GM18951 (cell line): ENCODE results near the gene PITPNB.

Source experiments
- POLR2A ChIP-seq: IDR thresholded peaks from 4 replicates; pipeline ENCODE4 v1.6.1; 2011; ENCODE audit warnings: mild to moderate bottlenecking; ENCODE audit not compliant: insufficient read length, insufficient read depth; ENCODE audit errors: extremely low read depth
- in situ Hi-C: fragments of 300-500 bp; cut with MboI; formaldehyde crosslinking; loops from one replicate; pipeline ENCODE4 v1.12.0; 2022; ENCODE audit warnings: low sequenced_read_pairs, mixed read lengths, inconsistent platforms; ENCODE audit not compliant: unreplicated experiment

PITPNB gene

GRCh38 chr22:27867953-27868731, 50.9 kb downstream of the PITPNB start:
- in situ Hi-C loops = no loop called here
- no peak for TF ChIP-seq POLR2A

- in situ Hi-C loops = no loop called here
- no peak for TF ChIP-seq POLR2A
These were observed 51.7 kb downstream of the PITPNB start for GRCh38 chr22:27867085-27867952.

- in situ Hi-C loops = no loop called here
- TF ChIP-seq POLR2A = no peak
These were observed 52.6 kb downstream of the PITPNB start for GRCh38 chr22:27866135-27867084.

- in situ Hi-C loops = no loop called here
- no peak for TF ChIP-seq POLR2A
These were observed 53.6 kb downstream of the PITPNB start for GRCh38 chr22:27865496-27865895.

GRCh38 chr22:27863556-27863955, 55.5 kb downstream of the PITPNB start:
- TF ChIP-seq POLR2A = no peak
- in situ Hi-C loops = no loop called here

- no peak for TF ChIP-seq POLR2A
- in situ Hi-C loops = no loop called here
These were observed 56.1 kb downstream of the PITPNB start for GRCh38 chr22:27863001-27863400.

GRCh38 chr22:27859336-27859735, 59.7 kb downstream of the PITPNB start:
- in situ Hi-C loops = no loop called here
- no peak for TF ChIP-seq POLR2A

- TF ChIP-seq POLR2A = no peak
- in situ Hi-C loops = no loop called here
These were observed 60.4 kb downstream of the PITPNB start for GRCh38 chr22:27858626-27859025.

- in situ Hi-C loops = no loop called here
- TF ChIP-seq POLR2A = no peak
These were observed 61.6 kb downstream of the PITPNB start for GRCh38 chr22:27857443-27857842.

- in situ Hi-C loops = no loop called here
- TF ChIP-seq POLR2A = no peak
These were observed 62.7 kb downstream of the PITPNB start for GRCh38 chr22:27856386-27856785.

GRCh38 chr22:27853424-27853823, 65.6 kb downstream of the PITPNB start:
- in situ Hi-C loops = no loop called here
- TF ChIP-seq POLR2A = no peak

- no peak for TF ChIP-seq POLR2A
- in situ Hi-C loops = no loop called here
These were observed 66.9 kb downstream of the PITPNB start for GRCh38 chr22:27851974-27852746.
